AG09309 (cell line): ENCODE results near the gene DUS2.

Experiments used
- DNase-seq: peaks from one replicate; pipeline ENCODE4 v3.0.0-alpha.2; 2010; ENCODE audit warnings: low read depth
- H3K4me3 ChIP-seq: 2 replicates; pipeline ENCODE4 v1.5.1; 2011; ENCODE audit warnings: mild to moderate bottlenecking, low read depth, low read length, moderate library complexity; ENCODE audit not compliant: control insufficient read depth
- CTCF ChIP-seq: IDR thresholded peaks from 2 replicates; pipeline ENCODE4 v1.5.1; 2011; ENCODE audit warnings: mild to moderate bottlenecking, low read depth, low read length, inconsistent platforms; ENCODE audit not compliant: insufficient read depth, control insufficient read depth; ENCODE audit errors: missing control alignments

DUS2 gene

GRCh38 chr16:68046106-68046505 is 23.0 kb downstream of the DUS2 start:
- DNase-seq = no peak
- no peak for TF ChIP-seq CTCF
- H3K4me3 ChIP-seq = no peak overlapping the region

- no peak overlapping the region for H3K4me3 ChIP-seq
- no peak for TF ChIP-seq CTCF
- DNase-seq = no peak
Observed at GRCh38 chr16:68047987-68048386, 24.9 kb downstream of the DUS2 start.

GRCh38 chr16:68049449-68049848 is 26.4 kb downstream of the DUS2 start:
- no peak for TF ChIP-seq CTCF
- no peak overlapping the region for H3K4me3 ChIP-seq
- DNase-seq = no peak

GRCh38 chr16:68055395-68055794 is 32.3 kb downstream of the DUS2 start:
- no peak overlapping the region for H3K4me3 ChIP-seq
- no peak for DNase-seq
- no peak for TF ChIP-seq CTCF

- no peak for TF ChIP-seq CTCF
- H3K4me3 ChIP-seq = no peak overlapping the region
- no peak for DNase-seq
Observed at GRCh38 chr16:68059804-68060203, 36.7 kb downstream of the DUS2 start.

GRCh38 chr16:68061396-68061795 is 38.3 kb downstream of the DUS2 start:
- TF ChIP-seq CTCF = no peak
- H3K4me3 ChIP-seq = no peak overlapping the region
- DNase-seq = no peak

GRCh38 chr16:68062910-68063393 is 39.9 kb downstream of the DUS2 start:
- H3K4me3 ChIP-seq = no peak overlapping the region
- no peak for DNase-seq
- no peak for TF ChIP-seq CTCF
